Prostate gland (tissue), 2 donors: ENCODE measurements around the gene NAMPT. TPM values are rescaled to one million over a fixed set of nuclear protein-coding genes. Genes with fewer than 3 reads are reported as not detected.

ENCODE experiments used
- DNase-seq: peaks from one replicate; pipeline ENCODE4 v3.0.0-alpha.2; 2019; ENCODE audit warnings: low spot score
- H3K27ac ChIP-seq, 2 donors: fragments of 200-600 bp; sonication (generic); 2 replicates each; pipeline ENCODE4 v1.5.1; 2017 to 2019
- H3K27me3 ChIP-seq: fragments of 200-600 bp; sonication (generic); replicated peaks from 2 replicates; pipeline ENCODE4 v1.5.1; 2019; ENCODE audit not compliant: insufficient read depth
- H3K36me3 ChIP-seq, 2 donors: fragments of 200-600 bp; sonication (generic); 1 replicate in 1 of 2; 2 replicates in 1 of 2; pipeline versions ENCODE4 v1.5.1 to v1.8.1; 2017 to 2019
- H3K4me1 ChIP-seq: fragments of 200-600 bp; sonication (generic); replicated peaks from 2 replicates; pipeline ENCODE4 v1.5.1; 2019
- H3K4me3 ChIP-seq, 2 donors: fragments of 200-600 bp; sonication (generic); 2 replicates each; pipeline ENCODE4 v1.5.1; 2017 to 2019
- H3K9me3 ChIP-seq: fragments of 200-600 bp; sonication (generic); 2 replicates; pipeline ENCODE4 v1.5.1; 2017
- POLR2A ChIP-seq: fragments of 450-650 bp; IDR thresholded peaks from one replicate; pipeline ENCODE4 v1.6.1; 2016; ENCODE audit warnings: antibody characterized with exemption, mild to moderate bottlenecking
- POLR2AphosphoS5 ChIP-seq: sonication (generic); formaldehyde crosslinking; IDR thresholded peaks from one replicate; pipeline ENCODE4 v1.6.1; 2017; ENCODE audit warnings: antibody characterized with exemption
- WGBS: methylation state at CpG from one replicate; pipeline ENCODE4 v1.1.5; 2018; 5-methylcytosine and 5-hydroxymethylcytosine counted together
- intact Hi-C: fragments of 100-400 bp; cut with DNase I; formaldehyde crosslinking; loops from one replicate; pipeline ENCODE4 v1.14.2; 2022
- total RNA-seq, 2 donors: library from RNA; depleted of rRNA; stranded (reverse); fragments of >200 nt; gene quantifications; one replicate each; pipeline ENCODE4 v1.1.0, GENCODE V29; 2016
- TF ChIP-seq, protein P1 (sequence below), 4 experiments: fragments of 200-600 bp in 2 of 4; fragments of 450-650 bp in 2 of 4; sonication (generic) in 2 of 4; IDR thresholded peaks; 1 replicate in 3 of 4; 2 replicates in 1 of 4; pipeline ENCODE4 v1.5.1; 2016 to 2019; ENCODE audit warnings: antibody characterized with exemption in 4 of 4, mild to moderate bottlenecking in 2 of 4, moderate library complexity in 2 of 4

Gene NAMPT
- total RNA-seq, 2 donors from 2014 or later, result 108 to 284 TPM

- no peaks in the 10 kb centered on the region for H3K9me3 ChIP-seq
Measured at GRCh38 chr7:106270122-106270977, 14.4 kb downstream of the NAMPT start.

DNA sequence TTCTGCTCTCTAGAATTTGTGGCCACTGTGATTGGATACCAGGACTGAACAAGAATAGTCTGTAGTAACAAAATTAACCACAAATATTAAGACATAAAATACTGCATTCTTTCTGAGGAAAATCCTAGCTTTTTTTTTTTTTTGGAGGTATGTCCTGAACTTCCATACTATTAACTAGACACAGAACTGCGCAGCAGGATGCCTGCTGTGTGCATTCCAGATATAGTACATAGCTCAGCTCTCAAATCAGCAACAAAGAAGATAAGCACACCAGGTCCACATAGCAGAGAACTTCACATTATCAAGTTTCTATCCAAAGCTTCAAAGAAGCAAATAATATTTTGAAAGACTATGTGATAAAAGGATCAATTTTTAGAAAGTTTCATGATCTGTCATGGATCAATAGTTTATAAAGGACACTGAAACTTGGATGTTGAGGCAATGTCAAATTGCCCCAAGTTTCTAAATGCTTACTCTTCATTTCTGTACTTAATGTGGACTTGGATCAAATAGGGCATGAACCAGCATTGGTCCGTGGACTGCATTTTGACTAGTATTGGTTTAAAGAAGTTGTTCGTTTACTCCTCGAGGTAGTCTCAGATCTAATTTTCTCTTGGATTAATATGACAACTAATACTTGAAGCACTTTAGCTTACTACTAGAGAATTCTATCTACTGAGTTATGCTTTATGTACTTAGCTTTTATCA is 15.4 kb downstream of the NAMPT start:
- Histone ChIP-seq H3K36me3 (no peaks in the 10 kb centered on the region), H3K4me3 (no peak overlapping the region), H3K27me3 (no peaks in the 10 kb centered on the region), H3K4me1 (no peaks in the 10 kb centered on the region), H3K9me3 (no peaks in the 10 kb centered on the region), H3K27ac (no peak overlapping the region)
- no peak for DNase-seq
- 98% methylated on average over 4 of the region's 4 CpGs for WGBS
- TF ChIP-seq, protein P1, sequence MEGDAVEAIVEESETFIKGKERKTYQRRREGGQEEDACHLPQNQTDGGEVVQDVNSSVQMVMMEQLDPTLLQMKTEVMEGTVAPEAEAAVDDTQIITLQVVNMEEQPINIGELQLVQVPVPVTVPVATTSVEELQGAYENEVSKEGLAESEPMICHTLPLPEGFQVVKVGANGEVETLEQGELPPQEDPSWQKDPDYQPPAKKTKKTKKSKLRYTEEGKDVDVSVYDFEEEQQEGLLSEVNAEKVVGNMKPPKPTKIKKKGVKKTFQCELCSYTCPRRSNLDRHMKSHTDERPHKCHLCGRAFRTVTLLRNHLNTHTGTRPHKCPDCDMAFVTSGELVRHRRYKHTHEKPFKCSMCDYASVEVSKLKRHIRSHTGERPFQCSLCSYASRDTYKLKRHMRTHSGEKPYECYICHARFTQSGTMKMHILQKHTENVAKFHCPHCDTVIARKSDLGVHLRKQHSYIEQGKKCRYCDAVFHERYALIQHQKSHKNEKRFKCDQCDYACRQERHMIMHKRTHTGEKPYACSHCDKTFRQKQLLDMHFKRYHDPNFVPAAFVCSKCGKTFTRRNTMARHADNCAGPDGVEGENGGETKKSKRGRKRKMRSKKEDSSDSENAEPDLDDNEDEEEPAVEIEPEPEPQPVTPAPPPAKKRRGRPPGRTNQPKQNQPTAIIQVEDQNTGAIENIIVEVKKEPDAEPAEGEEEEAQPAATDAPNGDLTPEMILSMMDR (IDR thresholded peaks at IDR 0.05), result no peak
- TF ChIP-seq POLR2A, result no peak
- TF ChIP-seq POLR2AphosphoS5, result no peak
- intact Hi-C loops, result no loop called here

More at GRCh38 chr7:106270122-106270977, 14.4 kb downstream of the NAMPT start:
- WGBS, result 96% methylated on average over 5 of the region's 5 CpGs
- Histone ChIP-seq H3K27me3 (no peaks in the 10 kb centered on the region), H3K27ac (no peak overlapping the region), H3K4me3 (no peak overlapping the region), H3K36me3 (no peaks in the 10 kb centered on the region), H3K4me1 (no peaks in the 10 kb centered on the region)
- intact Hi-C loops, result no loop called here
- no peak for DNase-seq
- TF ChIP-seq POLR2A, result no peak
- TF ChIP-seq, protein P1 (IDR thresholded peaks at IDR 0.05), result no peak
- TF ChIP-seq POLR2AphosphoS5, result no peak

- H3K36me3 ChIP-seq, result no peaks in the 10 kb centered on the region
- TF ChIP-seq POLR2A, result no peak
- TF ChIP-seq POLR2AphosphoS5, result no peak
- TF ChIP-seq, protein P1 (IDR thresholded peaks at IDR 0.05), result no peak
- intact Hi-C loops, result no loop called here
Measured at GRCh38 chr7:106265133-106265532, 19.6 kb downstream of the NAMPT start.

GRCh38 chr7:106262221-106262881 is 22.4 kb downstream of the NAMPT start:
- no peaks in the 10 kb centered on the region for H3K36me3 ChIP-seq
- no peak for DNase-seq
- no peak for TF ChIP-seq POLR2A
- TF ChIP-seq, protein P1 (IDR thresholded peaks at IDR 0.05), result no peak
- TF ChIP-seq POLR2AphosphoS5, result peak; percentile 18
- 66% methylated on average over 2 of the region's 2 CpGs for WGBS
- no peaks in the 10 kb centered on the region for H3K27me3 ChIP-seq
- H3K27ac ChIP-seq, result no peak overlapping the region
- no peak overlapping the region for H3K4me3 ChIP-seq
- H3K4me1 ChIP-seq, result no peaks in the 10 kb centered on the region
- intact Hi-C loops, result no loop called here
- no peaks in the 10 kb centered on the region for H3K9me3 ChIP-seq

More at GRCh38 chr7:106265133-106265532, 19.6 kb downstream of the NAMPT start:
- H3K9me3 ChIP-seq, result no peaks in the 10 kb centered on the region
- WGBS, result 91% methylated on average over 3 of the region's 3 CpGs
- no peaks in the 10 kb centered on the region for H3K27me3 ChIP-seq
- H3K4me3 ChIP-seq, result no peak overlapping the region
- no peak overlapping the region for H3K27ac ChIP-seq
- H3K4me1 ChIP-seq, result no peaks in the 10 kb centered on the region
- DNase-seq, result no peak
